AG04450 (cell line): ENCODE measurements around the gene CACNA2D2. TPM values are rescaled to one million over a fixed set of nuclear protein-coding genes. Genes with fewer than 3 reads are reported as not detected.

Experiments used
- CTCF ChIA-PET: fragments of 300-600, 350-600 bp; formaldehyde crosslinking; extraction: SDS; loops from one replicate; lab custom pipeline; 2022; ENCODE audit warnings: antibody characterized with exemption, inconsistent platforms; lab: Charles Lee
- POLR2A ChIA-PET: fragments of 350-600 bp; formaldehyde crosslinking; extraction: SDS; loops from one replicate; lab custom pipeline; 2021; ENCODE audit warnings: antibody characterized with exemption, inconsistent platforms; lab: Yijun Ruan, JAX
- DNase-seq: peaks from one replicate; pipeline ENCODE4 v3.0.0-alpha.2; 2011; ENCODE audit warnings: low read depth, low spot score
- H3K27ac ChIP-seq: one replicate; pipeline ENCODE4 v1.5.1; 2012; ENCODE audit warnings: low read depth, low read length, control low read depth
- H3K27me3 ChIP-seq: one replicate; pipeline ENCODE4 v1.6.0; 2012; ENCODE audit warnings: low read length; ENCODE audit not compliant: control insufficient read depth, insufficient read depth
- H3K4me3 ChIP-seq: 2 replicates; pipeline ENCODE4 v1.5.1; 2011; ENCODE audit warnings: mild to moderate bottlenecking, low read depth, low read length, control low read depth
- H3K9me3 ChIP-seq: 2 replicates; pipeline ENCODE4 v1.5.1; 2012; ENCODE audit warnings: low read length; ENCODE audit not compliant: control insufficient read depth, insufficient read depth
- polyA plus RNA-seq: library from polyadenylated mRNA; depleted of rRNA; stranded (reverse); fragments of >200 nt; gene quantifications from 2 replicates; pipeline ENCODE4 v1.2.3, GENCODE V29; 2011
- TF ChIP-seq, protein P1 (sequence below): IDR thresholded peaks from 2 replicates; pipeline ENCODE4 v1.5.1; 2011; ENCODE audit warnings: low read depth, low read length, control low read depth, inconsistent platforms

The CACNA2D2 gene
- polyA plus RNA-seq, 1 experiment: 0.09 TPM

DNA sequence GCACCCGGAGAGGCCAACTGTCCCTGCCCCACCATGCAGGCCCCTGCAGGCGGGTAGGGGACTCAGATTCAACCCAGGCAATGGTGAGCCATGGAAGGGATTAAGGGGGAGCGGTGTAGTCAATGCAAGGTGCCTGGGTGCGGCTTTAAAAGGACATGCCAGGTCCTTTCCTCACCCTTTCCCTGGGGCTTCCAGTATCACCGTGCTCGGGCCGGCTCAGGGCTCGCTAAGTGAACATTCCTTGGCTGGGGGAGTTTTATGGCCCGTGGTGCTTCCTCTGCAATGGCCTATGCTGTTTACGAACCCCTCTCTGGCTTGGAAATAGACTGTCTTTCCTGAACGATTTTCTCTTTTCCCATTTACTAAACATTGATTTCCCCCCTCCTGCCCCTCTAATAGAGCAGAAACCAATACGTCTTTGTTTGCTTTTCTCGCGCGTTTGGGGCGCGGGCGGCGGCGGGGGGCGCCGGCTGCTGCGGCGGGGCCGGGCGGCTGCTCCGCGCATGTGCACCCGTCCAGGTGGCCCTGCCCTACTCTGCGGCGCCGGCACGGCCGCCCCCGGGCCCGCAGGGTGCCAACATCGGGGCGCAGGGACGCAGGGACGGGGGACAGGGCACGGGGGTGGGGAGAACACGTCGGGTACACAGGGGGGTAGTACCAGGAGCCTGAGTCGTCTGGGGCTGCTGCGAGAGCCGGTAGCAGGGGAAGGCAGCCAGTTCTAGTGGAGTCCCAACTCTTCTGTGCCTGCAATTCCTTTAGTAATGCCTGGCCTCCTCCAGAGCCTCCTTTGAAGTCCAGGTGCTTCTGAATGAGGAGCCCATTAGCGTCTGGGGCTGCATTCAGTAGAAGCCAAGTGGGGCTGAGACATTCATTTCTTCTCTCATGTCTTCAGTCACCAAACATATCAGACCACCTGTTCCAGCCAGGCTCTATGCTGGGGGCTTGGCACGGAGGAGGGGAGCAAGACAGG lies 26.9 kb upstream of the CACNA2D2 start:
- Histone ChIP-seq H3K27ac (no peak overlapping the region), H3K4me3 (no peak overlapping the region), H3K9me3 (no peaks in the 10 kb centered on the region), H3K27me3 (peaks cover 65% of the 10 kb centered on the region)
- ChIA-PET POLR2A (no interaction called here), CTCF (no interaction called here)
- DNase-seq: no peak
- TF ChIP-seq, protein P1, sequence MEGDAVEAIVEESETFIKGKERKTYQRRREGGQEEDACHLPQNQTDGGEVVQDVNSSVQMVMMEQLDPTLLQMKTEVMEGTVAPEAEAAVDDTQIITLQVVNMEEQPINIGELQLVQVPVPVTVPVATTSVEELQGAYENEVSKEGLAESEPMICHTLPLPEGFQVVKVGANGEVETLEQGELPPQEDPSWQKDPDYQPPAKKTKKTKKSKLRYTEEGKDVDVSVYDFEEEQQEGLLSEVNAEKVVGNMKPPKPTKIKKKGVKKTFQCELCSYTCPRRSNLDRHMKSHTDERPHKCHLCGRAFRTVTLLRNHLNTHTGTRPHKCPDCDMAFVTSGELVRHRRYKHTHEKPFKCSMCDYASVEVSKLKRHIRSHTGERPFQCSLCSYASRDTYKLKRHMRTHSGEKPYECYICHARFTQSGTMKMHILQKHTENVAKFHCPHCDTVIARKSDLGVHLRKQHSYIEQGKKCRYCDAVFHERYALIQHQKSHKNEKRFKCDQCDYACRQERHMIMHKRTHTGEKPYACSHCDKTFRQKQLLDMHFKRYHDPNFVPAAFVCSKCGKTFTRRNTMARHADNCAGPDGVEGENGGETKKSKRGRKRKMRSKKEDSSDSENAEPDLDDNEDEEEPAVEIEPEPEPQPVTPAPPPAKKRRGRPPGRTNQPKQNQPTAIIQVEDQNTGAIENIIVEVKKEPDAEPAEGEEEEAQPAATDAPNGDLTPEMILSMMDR: no peak

DNA sequence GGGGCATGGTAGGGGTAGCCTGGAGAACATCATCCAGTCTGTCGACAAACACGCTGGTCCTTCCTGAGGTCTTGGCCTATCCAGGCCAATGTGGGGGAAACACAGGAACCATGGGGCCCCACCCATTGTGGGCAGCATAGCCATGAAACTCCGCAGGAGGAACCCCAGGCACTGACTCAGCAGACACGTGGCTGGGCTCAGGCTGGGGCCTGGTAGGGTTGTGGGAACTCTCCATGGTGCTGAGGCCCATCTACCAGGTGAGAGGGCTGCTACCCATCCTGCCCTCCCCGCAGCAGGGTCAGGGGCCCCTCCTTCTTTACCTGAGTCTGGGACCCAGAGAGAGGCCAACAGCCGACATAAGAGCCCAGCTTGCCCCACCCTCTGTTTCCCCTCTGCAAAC lies 22.6 kb upstream of the CACNA2D2 start:
- ChIA-PET POLR2A (no interaction called here), CTCF (no interaction called here)
- no peak for DNase-seq
- TF ChIP-seq, protein P1: no peak
- Histone ChIP-seq H3K27ac (no peak overlapping the region), H3K27me3 (peaks cover 47% of the 10 kb centered on the region), H3K9me3 (no peaks in the 10 kb centered on the region), H3K4me3 (no peak overlapping the region)

DNA sequence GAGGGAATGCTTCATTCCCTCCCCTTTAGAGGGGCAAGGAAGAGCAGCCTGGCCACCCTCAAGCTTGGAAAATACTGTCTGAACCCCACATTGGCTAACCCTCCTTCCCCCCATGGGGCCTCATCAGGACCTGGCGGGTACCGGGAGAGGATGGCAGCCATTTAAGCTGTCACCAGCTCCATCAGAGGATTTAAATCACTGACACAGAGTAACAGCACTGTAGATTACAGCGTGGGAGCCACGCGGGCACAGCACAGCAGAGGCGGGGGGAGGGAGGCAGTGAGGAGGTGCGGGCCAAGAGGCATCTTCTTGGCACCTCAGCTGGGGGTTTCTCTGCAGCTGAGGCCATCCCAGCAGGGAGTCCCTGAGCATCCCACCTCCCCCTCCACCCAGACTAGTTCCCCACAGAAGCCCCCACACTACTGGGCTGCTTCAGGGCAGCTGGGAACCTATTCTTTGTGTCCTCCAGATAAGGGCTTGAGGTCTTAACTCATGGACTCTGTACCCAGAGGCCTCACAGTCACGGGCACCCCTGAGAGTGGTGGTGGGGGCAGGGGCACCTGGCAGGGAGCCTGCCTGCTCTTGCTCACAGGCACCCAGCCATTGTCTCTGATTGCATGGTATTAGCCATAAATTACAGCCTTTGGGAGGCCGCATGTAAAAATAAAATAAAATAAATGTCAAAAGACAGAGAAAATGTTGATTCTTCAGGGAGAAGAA lies 21.9 kb upstream of the CACNA2D2 start:
- Histone ChIP-seq H3K9me3 (no peaks in the 10 kb centered on the region), H3K4me3 (no peak overlapping the region), H3K27me3 (peaks cover 45% of the 10 kb centered on the region), H3K27ac (no peak overlapping the region)
- no peak for DNase-seq
- TF ChIP-seq, protein P1: no peak
- CTCF ChIA-PET: no interaction called here
- POLR2A ChIA-PET: no interaction called here

DNA sequence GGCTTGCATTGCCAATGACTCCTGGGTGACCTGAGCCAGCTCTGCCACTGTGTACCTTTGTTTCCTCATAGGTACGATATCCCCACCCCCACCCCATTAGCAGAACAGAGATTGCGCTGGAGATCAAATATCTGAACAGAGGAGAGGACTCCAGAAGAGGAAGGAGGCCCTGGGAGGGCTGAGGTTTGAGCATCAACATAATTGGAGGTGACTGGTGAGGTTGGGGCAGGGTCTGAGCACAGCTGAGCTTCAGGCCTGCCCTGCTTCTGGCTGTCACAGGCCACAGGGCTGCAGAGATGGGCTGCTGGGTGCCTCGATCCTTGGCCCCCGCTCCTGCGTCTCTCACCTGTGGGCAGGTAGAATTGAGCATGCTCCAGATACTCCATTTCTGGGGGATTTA lies 21.3 kb upstream of the CACNA2D2 start:
- TF ChIP-seq, protein P1: no peak
- no peak for DNase-seq
- H3K4me3 ChIP-seq: no peak overlapping the region
- POLR2A ChIA-PET: no interaction called here
- H3K9me3 ChIP-seq: no peaks in the 10 kb centered on the region
- CTCF ChIA-PET: interaction anchor here (0.7 kb wide), 1 partner anchor 18 kb away, joined by 4 read pairs; no protein-coding TSS in a partner anchor
- H3K27ac ChIP-seq: no peak overlapping the region
- peaks cover 40% of the 10 kb centered on the region for H3K27me3 ChIP-seq
